Astrocyte (in vitro differentiated cells and primary cell): ENCODE results near the gene ZC3H7A.

ENCODE experiments used
- EZH2 ChIP-seq: IDR thresholded peaks from 2 replicates; pipeline ENCODE4 v1.6.1; 2012; ENCODE audit warnings: mild to moderate bottlenecking, low read length, inconsistent platforms; ENCODE audit not compliant: insufficient read depth
- TF ChIP-seq, protein P1 (sequence below): IDR thresholded peaks from 2 replicates; pipeline ENCODE4 v1.5.1; 2011; ENCODE audit warnings: low read depth, mild to moderate bottlenecking, inconsistent platforms, low read length, moderate library complexity; ENCODE audit not compliant: insufficient read depth

DNA sequence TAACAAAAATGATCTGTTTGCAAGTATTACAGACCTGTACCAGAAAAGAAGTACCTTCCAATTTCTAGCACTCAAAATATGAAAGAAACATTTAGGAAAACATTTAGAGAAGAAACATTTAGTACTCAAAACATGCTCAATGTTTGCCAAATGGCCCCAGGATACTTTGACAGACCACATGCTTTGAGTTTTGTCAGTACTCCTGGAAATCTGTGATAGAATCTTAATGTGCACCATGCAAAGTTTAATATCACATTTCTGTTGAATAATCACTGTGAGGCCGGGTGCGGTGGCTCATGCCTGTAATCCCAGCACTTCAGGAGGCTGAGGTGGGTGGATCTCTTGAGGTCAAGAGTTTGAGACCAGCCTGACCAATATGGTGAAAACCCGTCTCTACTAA is 8.5 kb upstream of the ZC3H7A start:
- TF ChIP-seq, protein P1, sequence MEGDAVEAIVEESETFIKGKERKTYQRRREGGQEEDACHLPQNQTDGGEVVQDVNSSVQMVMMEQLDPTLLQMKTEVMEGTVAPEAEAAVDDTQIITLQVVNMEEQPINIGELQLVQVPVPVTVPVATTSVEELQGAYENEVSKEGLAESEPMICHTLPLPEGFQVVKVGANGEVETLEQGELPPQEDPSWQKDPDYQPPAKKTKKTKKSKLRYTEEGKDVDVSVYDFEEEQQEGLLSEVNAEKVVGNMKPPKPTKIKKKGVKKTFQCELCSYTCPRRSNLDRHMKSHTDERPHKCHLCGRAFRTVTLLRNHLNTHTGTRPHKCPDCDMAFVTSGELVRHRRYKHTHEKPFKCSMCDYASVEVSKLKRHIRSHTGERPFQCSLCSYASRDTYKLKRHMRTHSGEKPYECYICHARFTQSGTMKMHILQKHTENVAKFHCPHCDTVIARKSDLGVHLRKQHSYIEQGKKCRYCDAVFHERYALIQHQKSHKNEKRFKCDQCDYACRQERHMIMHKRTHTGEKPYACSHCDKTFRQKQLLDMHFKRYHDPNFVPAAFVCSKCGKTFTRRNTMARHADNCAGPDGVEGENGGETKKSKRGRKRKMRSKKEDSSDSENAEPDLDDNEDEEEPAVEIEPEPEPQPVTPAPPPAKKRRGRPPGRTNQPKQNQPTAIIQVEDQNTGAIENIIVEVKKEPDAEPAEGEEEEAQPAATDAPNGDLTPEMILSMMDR = no peak
- no peak for TF ChIP-seq EZH2
